A673 (cell line): ENCODE results near the gene CPT1A. TPM values are rescaled to one million over a fixed set of nuclear protein-coding genes. Genes with fewer than 3 reads are reported as not detected.

ENCODE experiments used
- BruUV-seq: library from RNA; stranded (reverse); fragments of 400-500 nt; replicated peaks from 2 replicates; lab custom pipeline; 2021; lab: Mats Ljungman, UMichigan
- CTCF ChIA-PET: fragments of 300-600 bp; sonication (Branson Sonifier 250); formaldehyde crosslinking; loops from one replicate; lab custom pipeline; 2022; ENCODE audit warnings: antibody characterized with exemption; lab: Charles Lee
- POLR2A ChIA-PET: fragments of 300-600 bp; sonication (Branson Sonifier 250); formaldehyde crosslinking; loops from one replicate; lab custom pipeline; 2022; ENCODE audit warnings: antibody characterized with exemption; ENCODE audit not compliant: low non-redundant PET; lab: Charles Lee
- DNase-seq: peaks from one replicate; pipeline ENCODE4 v3.0.0-alpha.2; 2015; ENCODE audit warnings: low spot score
- H3K27ac ChIP-seq: fragments of 200-600 bp; sonication (generic); 2 replicates; pipeline ENCODE4 v1.5.1; 2016; ENCODE audit warnings: mixed run types, low read depth, mild to moderate bottlenecking, mixed read lengths, antibody characterized with exemption, low read length; ENCODE audit not compliant: poor library complexity, severe bottlenecking
- H3K27me3 ChIP-seq: fragments of 200-600 bp; sonication (generic); replicated peaks from 2 replicates; pipeline ENCODE4 v1.6.1; 2017; ENCODE audit warnings: mixed run types, low read depth, mild to moderate bottlenecking, mixed read lengths, antibody characterized with exemption, low read length; ENCODE audit not compliant: insufficient read depth, poor library complexity
- H3K36me3 ChIP-seq: fragments of 200-600 bp; sonication (generic); 2 replicates; pipeline ENCODE4 v1.6.1; 2016; ENCODE audit warnings: mixed run types, mild to moderate bottlenecking, mixed read lengths, antibody characterized with exemption, low read length; ENCODE audit not compliant: insufficient read depth, poor library complexity, severe bottlenecking
- H3K4me1 ChIP-seq: fragments of 200-600 bp; sonication (generic); 2 replicates; pipeline ENCODE4 v1.6.1; 2017; ENCODE audit warnings: mixed run types, mild to moderate bottlenecking, mixed read lengths, antibody characterized with exemption, low read length; ENCODE audit not compliant: insufficient read depth, poor library complexity, severe bottlenecking
- H3K4me3 ChIP-seq: fragments of 200-600 bp; sonication (generic); 2 replicates; pipeline ENCODE4 v1.5.1; 2016; ENCODE audit warnings: low read depth, mixed run types, mild to moderate bottlenecking, mixed read lengths, low read length; ENCODE audit not compliant: poor library complexity, severe bottlenecking
- H3K9me3 ChIP-seq: fragments of 200-600 bp; sonication (generic); 2 replicates; pipeline ENCODE4 v1.6.1; 2016; ENCODE audit warnings: mixed run types, low read depth, mild to moderate bottlenecking, mixed read lengths, antibody characterized with exemption, low read length; ENCODE audit not compliant: poor library complexity, severe bottlenecking
- EZH2 ChIP-seq: fragments of 200-600 bp; sonication (generic); IDR thresholded peaks from 2 replicates; pipeline ENCODE4 v1.6.1; 2017; ENCODE audit warnings: borderline replicate concordance, low read depth, mild to moderate bottlenecking, mixed read lengths, antibody characterized with exemption, low read length; ENCODE audit not compliant: poor library complexity, severe bottlenecking
- intact Hi-C: fragments of 100-400 bp; cut with micrococcal nuclease; formaldehyde crosslinking; loops from one replicate; pipeline ENCODE4 v1.10.0; 2022; ENCODE audit not compliant: unreplicated experiment
- total RNA-seq: library from RNA; stranded (reverse); gene quantifications from 2 replicates; pipeline ENCODE4 v1.2.3, GENCODE V29; 2021
- TF ChIP-seq, protein P1 (sequence below): fragments of 300-800, 200-600 bp; sonication (generic); conservative IDR thresholded peaks from 2 replicates; pipeline ENCODE4 v1.5.1; 2017; ENCODE audit warnings: low read depth, mild to moderate bottlenecking, antibody characterized with exemption, low read length, moderate library complexity, mixed read lengths

Gene CPT1A
- total RNA-seq, 1 experiment from 2014 or later: 15.5 TPM

DNA sequence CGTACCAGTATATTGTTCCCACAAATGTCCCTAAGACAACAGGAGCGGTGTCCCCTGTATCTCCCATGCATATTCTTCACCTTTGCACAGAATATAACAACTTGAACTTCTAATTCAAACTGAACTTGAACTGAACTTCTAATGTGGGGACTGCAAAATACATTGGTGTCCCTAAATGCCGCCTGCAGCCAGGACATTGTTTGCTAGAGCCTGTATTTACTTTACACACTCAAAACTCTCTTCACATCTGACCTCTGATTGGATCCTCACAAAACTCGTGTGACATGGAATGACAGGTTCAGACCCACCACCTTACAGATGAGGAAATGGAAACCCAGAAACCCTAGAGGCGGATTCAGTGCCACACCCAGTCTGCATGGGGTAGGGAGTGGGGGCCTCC, 6.4 kb downstream of the CPT1A start:
- POLR2A ChIA-PET: no interaction called here
- H3K4me1 ChIP-seq: peaks cover 19% of the 10 kb centered on the region
- H3K27ac ChIP-seq: no peak overlapping the region
- CTCF ChIA-PET: no interaction called here
- no peak for DNase-seq
- H3K36me3 ChIP-seq: no peaks in the 10 kb centered on the region
- BruUV-seq: no TSS peak
- intact Hi-C loops: no loop called here
- no peaks in the 10 kb centered on the region for H3K27me3 ChIP-seq
- H3K9me3 ChIP-seq: no peaks in the 10 kb centered on the region
- no peak for TF ChIP-seq EZH2
- TF ChIP-seq, protein P1, sequence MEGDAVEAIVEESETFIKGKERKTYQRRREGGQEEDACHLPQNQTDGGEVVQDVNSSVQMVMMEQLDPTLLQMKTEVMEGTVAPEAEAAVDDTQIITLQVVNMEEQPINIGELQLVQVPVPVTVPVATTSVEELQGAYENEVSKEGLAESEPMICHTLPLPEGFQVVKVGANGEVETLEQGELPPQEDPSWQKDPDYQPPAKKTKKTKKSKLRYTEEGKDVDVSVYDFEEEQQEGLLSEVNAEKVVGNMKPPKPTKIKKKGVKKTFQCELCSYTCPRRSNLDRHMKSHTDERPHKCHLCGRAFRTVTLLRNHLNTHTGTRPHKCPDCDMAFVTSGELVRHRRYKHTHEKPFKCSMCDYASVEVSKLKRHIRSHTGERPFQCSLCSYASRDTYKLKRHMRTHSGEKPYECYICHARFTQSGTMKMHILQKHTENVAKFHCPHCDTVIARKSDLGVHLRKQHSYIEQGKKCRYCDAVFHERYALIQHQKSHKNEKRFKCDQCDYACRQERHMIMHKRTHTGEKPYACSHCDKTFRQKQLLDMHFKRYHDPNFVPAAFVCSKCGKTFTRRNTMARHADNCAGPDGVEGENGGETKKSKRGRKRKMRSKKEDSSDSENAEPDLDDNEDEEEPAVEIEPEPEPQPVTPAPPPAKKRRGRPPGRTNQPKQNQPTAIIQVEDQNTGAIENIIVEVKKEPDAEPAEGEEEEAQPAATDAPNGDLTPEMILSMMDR: no peak
- no peak overlapping the region for H3K4me3 ChIP-seq

DNA sequence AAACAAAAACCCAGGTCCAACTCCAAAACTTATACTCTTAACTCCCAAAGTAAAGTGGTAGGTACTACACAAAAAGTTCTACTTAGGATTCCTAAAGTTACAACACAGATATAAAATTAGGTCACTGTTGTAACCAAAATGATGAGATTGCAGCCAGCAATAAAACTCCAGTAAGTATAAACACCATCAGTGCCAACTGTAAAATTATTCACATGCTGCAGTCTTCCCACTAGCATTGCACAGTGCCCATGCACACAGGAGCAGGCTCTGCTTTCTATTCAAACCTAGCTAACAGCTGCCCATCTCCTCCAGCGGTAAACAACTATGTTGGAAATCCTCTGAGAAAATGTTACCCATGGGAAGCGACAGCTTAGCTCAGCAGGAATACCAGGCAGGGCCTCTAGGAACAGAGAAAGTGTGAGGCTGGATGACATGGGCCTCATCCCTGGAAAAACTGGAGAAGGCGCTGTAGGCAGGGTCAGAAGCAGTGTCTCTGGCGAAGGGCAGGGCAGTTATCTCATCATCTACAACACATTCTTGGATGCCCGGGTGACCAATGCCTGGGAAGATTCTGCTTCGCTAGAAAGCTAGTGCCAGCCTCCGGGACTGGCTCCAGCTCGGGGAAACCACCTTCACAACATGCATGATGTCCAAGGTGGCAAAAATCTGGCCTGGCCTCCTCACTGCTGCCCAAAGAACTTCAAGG, 9.1 kb downstream of the CPT1A start:
- Histone ChIP-seq H3K4me3 (no peak overlapping the region), H3K4me1 (no peaks in the 10 kb centered on the region), H3K9me3 (no peaks in the 10 kb centered on the region), H3K27me3 (no peaks in the 10 kb centered on the region), H3K27ac (no peak overlapping the region), H3K36me3 (no peaks in the 10 kb centered on the region)
- no TSS peak for BruUV-seq
- CTCF ChIA-PET: no interaction called here
- intact Hi-C loops: no loop called here
- TF ChIP-seq, protein P1: no peak
- TF ChIP-seq EZH2: no peak
- POLR2A ChIA-PET: no interaction called here
- no peak for DNase-seq

DNA sequence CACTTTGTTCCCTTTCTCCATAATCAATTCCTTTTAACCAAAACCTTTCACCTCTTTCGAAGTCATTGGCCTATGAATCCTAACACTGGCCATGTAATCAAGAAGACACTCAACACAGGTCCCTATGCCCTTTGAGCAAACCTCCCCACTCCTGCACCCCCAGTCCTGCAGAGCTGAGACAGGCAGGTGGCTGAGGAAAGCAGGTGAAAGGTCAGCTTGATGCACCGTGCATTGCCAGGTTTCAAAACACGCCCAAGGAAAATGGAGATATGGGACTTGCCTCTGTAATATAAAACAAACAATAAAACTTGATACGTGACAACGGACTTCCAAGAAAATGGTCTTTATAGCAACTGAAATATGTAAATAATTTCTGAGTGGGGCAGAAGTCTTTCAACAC, 10.6 kb downstream of the CPT1A start:
- no TSS peak for BruUV-seq
- Histone ChIP-seq H3K4me1 (no peaks in the 10 kb centered on the region), H3K27ac (no peak overlapping the region), H3K4me3 (no peak overlapping the region), H3K27me3 (no peaks in the 10 kb centered on the region), H3K36me3 (no peaks in the 10 kb centered on the region), H3K9me3 (no peaks in the 10 kb centered on the region)
- CTCF ChIA-PET: no interaction called here
- POLR2A ChIA-PET: no interaction called here
- no peak for DNase-seq
- intact Hi-C loops: no loop called here
- TF ChIP-seq, protein P1: no peak
- no peak for TF ChIP-seq EZH2
